Progenitor cell of endocrine pancreas (in vitro differentiated cells): ENCODE data around the gene KRTAP1-3. TPM values are rescaled to one million over a fixed set of nuclear protein-coding genes. Genes with fewer than 3 reads are reported as not detected.

Source experiments
- DNase-seq: peaks from one replicate; pipeline ENCODE4 v3.0.0; 2021; ENCODE audit warnings: low spot score; ENCODE audit not compliant: unreplicated experiment
- H3K27ac Mint-ChIP-seq: 2 replicates; pipeline ENCODE4 v1.8.0; 2021; ENCODE audit warnings: mild to moderate bottlenecking, moderate library complexity, mixed read lengths
- H3K27me3 Mint-ChIP-seq: 2 replicates; pipeline ENCODE4 v1.8.0; 2021; ENCODE audit warnings: mixed read lengths
- H3K36me3 Mint-ChIP-seq: 2 replicates; pipeline ENCODE4 v1.8.0; 2022; ENCODE audit warnings: mixed read lengths; ENCODE audit not compliant: insufficient read depth
- H3K4me1 Mint-ChIP-seq: 2 replicates; pipeline ENCODE4 v1.8.0; 2021; ENCODE audit warnings: low read depth, mixed read lengths
- H3K4me3 Mint-ChIP-seq: 2 replicates; pipeline ENCODE4 v1.8.0; 2021; ENCODE audit warnings: low read depth, mild to moderate bottlenecking, moderate library complexity, mixed read lengths
- H3K9me3 Mint-ChIP-seq: 2 replicates; pipeline ENCODE4 v1.8.0; 2021; ENCODE audit warnings: low read depth, mixed read lengths
- CTCF ChIP-seq: fragments of 200-600 bp; sonication (generic); IDR thresholded peaks from one replicate; pipeline ENCODE4 v1.5.0; 2021; ENCODE audit warnings: antibody characterized with exemption, mild to moderate bottlenecking; ENCODE audit not compliant: unreplicated experiment
- total RNA-seq: library from RNA; stranded (reverse); gene quantifications from 2 replicates; pipeline ENCODE4 v1.2.1, GENCODE V29; 2021

Gene KRTAP1-3
- total RNA-seq, 1 donor from 2014 or later: not detected

- no peak for TF ChIP-seq CTCF
- no peaks in the 10 kb centered on the region for H3K36me3 Mint-ChIP-seq
- peaks cover 11% of the 10 kb centered on the region for H3K4me1 Mint-ChIP-seq
- no peaks in the 10 kb centered on the region for H3K27me3 Mint-ChIP-seq
- DNase-seq: no peak
- H3K4me3 Mint-ChIP-seq: no peak overlapping the region
- peaks cover 3% of the 10 kb centered on the region for H3K9me3 Mint-ChIP-seq
- H3K27ac Mint-ChIP-seq: no peak overlapping the region
Observed at GRCh38 chr17:40995116-40995515, 39.6 kb downstream of the KRTAP1-3 start.

GRCh38 chr17:40993839-40994238, 40.8 kb downstream of the KRTAP1-3 start, which contains the start of gene KRTAP3-3:
KRTAP3-3 (minus strand) TSS chr17:40994164; CDS start chr17:40994097, 67 bp downstream.
- peaks cover 3% of the 10 kb centered on the region for H3K9me3 Mint-ChIP-seq
- H3K27me3 Mint-ChIP-seq: no peaks in the 10 kb centered on the region
- peak within 1 kb of the TSS; percentile 35 for H3K27ac Mint-ChIP-seq
- peaks cover 11% of the 10 kb centered on the region for H3K4me1 Mint-ChIP-seq
- H3K36me3 Mint-ChIP-seq: no peaks in the 10 kb centered on the region
- no peak within 1 kb of the TSS for H3K4me3 Mint-ChIP-seq
- TF ChIP-seq CTCF: no peak
- no peak for DNase-seq

GRCh38 chr17:40993084-40993483, 41.6 kb downstream of the KRTAP1-3 start:
- Mint-ChIP-seq H3K4me3 (no peak overlapping the region), H3K9me3 (peaks cover 3% of the 10 kb centered on the region), H3K27ac (no peak overlapping the region), H3K4me1 (peaks cover 11% of the 10 kb centered on the region), H3K27me3 (no peaks in the 10 kb centered on the region), H3K36me3 (no peaks in the 10 kb centered on the region)
- TF ChIP-seq CTCF: no peak
- DNase-seq: no peak

GRCh38 chr17:40992666-40993065, 42.0 kb downstream of the KRTAP1-3 start:
- no peaks in the 10 kb centered on the region for H3K36me3 Mint-ChIP-seq
- H3K27me3 Mint-ChIP-seq: no peaks in the 10 kb centered on the region
- peaks cover 3% of the 10 kb centered on the region for H3K9me3 Mint-ChIP-seq
- DNase-seq: no peak
- H3K4me1 Mint-ChIP-seq: peaks cover 11% of the 10 kb centered on the region
- no peak for TF ChIP-seq CTCF
- no peak overlapping the region for H3K27ac Mint-ChIP-seq
- no peak overlapping the region for H3K4me3 Mint-ChIP-seq

- Mint-ChIP-seq H3K27me3 (no peaks in the 10 kb centered on the region), H3K9me3 (peaks cover 3% of the 10 kb centered on the region), H3K4me3 (no peak overlapping the region), H3K36me3 (no peaks in the 10 kb centered on the region), H3K4me1 (peaks cover 3% of the 10 kb centered on the region), H3K27ac (no peak overlapping the region)
- no peak for TF ChIP-seq CTCF
- DNase-seq: no peak
Observed at GRCh38 chr17:40986920-40987319, 47.8 kb downstream of the KRTAP1-3 start.
